Amniotic epithelial cell (primary cell): ENCODE data around the gene ZNF407.
"Not testable (repeated sequence)": the region's sequence is repeated elsewhere in the genome, so short reads cannot be mapped to it uniquely, and the experiment has no call there.

Experiments used
- DNase-seq: peaks from one replicate; pipeline ENCODE4 v3.0.0-alpha.2; 2010; ENCODE audit warnings: low read depth

The ZNF407 gene, protein sequence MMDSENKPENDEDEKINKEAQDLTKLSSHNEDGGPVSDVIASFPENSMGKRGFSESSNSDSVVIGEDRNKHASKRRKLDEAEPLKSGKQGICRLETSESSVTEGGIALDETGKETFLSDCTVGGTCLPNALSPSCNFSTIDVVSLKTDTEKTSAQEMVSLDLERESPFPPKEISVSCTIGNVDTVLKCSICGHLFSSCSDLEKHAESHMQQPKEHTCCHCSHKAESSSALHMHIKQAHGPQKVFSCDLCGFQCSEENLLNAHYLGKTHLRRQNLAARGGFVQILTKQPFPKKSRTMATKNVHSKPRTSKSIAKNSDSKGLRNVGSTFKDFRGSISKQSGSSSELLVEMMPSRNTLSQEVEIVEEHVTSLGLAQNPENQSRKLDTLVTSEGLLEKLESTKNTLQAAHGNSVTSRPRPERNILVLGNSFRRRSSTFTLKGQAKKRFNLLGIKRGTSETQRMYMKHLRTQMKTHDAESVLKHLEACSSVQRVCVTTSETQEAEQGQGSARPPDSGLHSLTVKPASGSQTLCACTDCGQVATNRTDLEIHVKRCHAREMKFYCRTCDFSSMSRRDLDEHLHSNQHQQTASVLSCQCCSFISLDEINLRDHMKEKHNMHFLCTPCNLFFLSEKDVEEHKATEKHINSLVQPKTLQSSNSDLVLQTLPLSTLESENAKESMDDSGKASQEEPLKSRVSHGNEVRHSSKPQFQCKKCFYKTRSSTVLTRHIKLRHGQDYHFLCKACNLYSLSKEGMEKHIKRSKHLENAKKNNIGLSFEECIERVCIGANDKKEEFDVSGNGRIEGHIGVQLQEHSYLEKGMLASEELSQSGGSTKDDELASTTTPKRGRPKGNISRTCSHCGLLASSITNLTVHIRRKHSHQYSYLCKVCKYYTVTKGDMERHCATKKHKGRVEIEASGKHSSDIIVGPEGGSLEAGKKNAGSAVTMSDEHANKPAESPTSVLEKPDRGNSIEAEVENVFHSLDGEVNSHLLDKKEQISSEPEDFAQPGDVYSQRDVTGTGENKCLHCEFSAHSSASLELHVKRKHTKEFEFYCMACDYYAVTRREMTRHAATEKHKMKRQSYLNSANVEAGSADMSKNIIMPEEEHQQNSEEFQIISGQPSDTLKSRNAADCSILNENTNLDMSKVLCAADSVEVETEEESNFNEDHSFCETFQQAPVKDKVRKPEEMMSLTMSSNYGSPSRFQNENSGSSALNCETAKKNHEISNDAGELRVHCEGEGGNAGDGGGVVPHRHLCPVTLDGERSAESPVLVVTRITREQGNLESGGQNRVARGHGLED (N-terminal part only)

DNA sequence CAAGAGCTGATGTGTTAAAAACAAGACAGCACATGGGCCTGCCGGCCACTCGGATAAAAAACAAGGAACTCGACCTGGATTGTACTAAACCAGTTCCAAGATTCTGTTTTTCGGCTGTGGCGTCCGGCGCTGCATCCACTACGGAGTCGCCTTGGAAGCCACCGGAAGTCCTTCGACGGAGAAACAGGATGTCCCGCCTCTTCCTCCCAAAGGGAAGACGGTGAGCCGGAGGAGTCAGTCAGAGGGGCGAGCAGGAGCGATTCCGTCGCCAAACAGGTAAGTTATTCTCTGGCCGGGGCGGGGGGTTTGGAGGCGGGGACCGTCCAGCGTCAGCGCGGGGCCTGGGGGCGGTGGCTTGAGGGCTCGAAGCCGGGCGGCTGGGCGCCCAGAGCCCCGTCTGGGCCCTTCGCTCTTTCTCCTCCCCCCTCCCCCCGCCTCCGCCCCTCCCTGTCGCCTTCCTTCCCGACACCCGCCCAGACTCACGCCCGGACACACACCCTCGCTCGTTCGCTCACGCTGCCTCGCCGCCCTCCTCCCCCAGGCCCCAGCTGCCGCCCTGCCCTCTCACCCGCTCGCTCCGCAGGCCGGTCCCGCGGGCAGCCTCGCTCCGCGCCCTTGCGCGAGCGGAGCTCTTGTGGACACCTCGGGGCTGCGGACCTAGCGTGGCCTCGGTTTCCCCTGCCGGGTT lies at the start of gene ZNF407:
Gene ZNF407, plus strand, starts transcription at position 209 of the 688 bp plus-strand sequence. CDS start 33,150 bp downstream, outside the sequence.
- peak; percentile 90 for DNase-seq

DNA sequence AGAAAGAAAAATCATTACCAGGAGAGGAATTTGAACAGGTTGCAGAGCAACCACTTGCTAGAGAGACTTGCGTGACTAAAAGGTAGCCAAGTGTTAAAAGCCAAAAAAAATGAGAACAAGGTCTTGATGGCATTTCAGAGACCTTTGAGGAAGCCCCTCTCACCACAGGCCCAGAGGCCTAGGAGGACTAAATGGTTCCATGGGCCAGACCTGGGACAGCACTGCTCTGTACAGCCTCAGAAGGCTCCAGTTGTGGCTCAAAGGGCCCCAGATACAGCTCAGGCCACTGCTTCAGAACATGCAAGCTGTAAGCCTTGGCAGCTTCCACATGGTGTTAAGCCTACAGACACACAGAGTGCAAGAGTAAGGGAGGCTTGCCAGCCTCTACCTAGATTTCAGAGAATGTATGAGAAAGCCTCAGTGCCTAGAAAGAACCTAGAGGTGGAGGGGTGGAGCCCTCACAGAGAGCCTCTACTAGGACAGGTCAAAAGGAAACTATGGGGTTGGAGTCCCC lies 48.0 kb upstream of the ZNF407 start:
- DNase-seq, result no peak

DNA sequence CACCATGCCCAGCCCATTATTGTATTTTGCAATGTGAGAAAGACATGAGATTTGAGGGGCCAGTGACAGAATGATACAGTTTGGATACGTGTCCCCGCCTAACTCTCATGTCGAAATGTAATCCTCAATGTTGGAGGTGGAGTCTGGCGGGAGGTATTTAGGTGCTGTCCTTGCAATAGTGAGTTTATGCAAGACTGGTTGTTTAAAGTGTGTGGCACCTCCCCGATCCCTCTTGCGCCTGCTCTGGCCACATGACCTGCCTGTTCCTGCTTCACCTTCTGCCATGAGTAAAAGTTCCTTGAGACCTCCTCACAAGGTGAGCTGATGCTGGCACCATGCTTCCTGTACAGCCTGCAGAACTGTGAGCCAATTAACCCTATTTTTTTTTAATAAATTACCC lies 46.8 kb upstream of the ZNF407 start:
- DNase-seq, result no peak

DNA sequence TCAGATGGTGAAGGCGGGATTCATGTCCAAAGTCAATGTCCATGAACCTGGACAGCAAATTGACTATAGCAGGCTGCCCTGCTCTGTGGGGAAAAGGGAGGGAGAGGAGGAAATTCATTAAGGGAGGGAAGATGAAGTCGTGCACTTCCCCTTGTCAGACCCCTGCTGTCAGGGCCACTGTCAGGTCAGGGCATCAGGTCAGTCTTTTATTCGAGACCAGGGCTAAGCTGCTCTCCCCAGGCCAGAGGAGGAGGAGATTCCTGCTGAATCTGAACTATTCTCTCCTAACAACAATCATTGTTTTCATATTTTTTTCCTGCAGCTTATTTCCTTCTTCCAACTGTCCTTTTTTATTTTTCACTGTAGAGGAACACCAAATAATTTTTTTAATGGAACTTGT lies 46.2 kb upstream of the ZNF407 start:
- no peak for DNase-seq

DNA sequence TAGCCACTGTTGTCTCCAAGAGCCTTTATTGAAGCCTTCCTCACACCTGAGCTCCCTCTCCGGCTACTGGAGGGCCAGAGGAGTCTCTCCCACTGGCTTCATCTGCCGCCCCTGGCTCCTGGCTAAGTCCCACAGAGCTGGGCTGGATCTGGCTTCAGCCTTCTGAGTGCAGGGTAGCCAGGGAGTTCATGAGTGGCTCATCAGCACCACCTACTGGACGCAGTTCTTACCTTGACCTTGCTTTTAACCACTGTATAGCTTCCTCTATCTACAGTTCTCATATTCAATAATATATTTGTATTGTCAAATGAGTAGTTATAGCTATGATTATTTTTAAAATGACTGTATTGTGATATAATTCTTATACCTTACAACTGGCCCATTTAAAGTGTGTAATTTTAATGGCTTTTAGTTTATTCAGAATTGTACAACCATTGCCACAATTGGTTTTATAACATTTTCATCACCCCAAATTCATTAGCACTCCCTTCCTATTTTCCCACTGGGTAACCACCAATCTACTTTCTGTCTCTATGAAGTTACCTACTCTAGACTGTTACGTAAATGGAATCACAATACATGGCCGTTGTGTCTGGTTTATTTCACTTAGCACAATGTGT lies 45.6 kb upstream of the ZNF407 start:
- DNase-seq, result peak; percentile 69

DNA sequence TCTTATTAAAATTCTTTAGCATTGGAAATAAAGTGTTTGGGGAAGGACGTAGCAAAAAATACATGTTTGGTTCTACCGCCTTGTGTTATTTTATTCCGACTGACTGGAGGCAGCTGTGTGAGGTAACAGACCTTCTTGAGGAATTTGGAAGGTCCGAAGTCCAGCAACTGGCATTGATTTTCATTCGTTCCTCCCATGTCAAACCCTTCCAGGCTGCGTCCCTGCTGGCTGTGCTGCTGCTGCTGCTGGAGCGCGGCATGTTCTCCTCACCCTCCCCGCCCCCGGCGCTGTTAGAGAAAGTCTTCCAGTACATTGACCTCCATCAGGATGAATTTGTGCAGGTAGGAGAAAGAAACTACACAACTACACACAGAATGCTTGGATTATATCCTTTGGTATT lies 41.5 kb upstream of the ZNF407 start:
- DNase-seq, result no peak

DNA sequence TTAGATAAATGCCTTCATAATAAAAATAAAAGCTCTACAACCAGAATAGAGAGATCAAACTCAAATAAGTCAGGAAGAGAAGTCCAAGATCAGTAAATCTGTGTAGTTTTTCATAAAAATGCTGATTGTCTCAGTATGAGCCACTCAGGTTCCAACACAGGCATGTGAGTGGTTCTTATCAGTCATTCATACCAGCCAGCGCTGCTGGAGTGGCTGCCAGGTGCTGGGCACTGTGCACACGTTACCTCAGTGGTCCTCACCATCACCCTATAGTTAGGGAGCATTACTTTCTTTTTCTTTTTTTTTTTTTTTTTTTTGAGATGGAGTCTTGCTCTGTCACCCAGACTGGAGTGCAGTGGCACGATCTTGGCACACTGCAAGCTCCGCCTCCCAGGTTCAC lies 39.6 kb upstream of the ZNF407 start:
- DNase-seq, result no peak

DNA sequence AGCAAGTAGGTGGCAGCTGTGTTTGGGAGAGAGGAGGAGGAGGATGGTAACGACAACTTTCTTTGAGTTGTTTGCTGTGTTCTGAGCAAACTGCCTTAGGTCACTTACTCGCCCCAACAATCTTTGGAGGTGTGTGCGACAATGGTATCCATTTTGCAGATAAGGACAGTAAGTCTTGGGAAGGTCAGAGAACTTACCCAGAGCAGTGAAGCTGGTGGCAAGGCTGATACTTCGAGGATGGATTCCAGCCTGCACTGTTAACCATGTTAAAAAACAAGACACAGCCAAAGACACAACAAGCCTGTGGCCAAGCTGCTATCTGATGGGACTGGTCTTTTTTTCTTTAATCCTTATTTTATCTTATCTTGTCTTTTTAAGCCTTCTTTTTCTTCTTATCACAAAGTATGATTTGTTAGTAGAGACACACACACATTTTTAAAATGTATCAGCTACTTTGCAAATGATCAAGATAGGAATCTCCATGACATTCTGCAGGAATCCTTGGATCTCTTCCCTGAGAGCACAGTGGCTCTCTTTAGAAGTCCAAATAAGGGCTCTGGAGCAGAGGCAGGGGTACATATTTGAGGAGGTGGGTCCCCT lies 35.4 kb upstream of the ZNF407 start:
- DNase-seq, result no peak

DNA sequence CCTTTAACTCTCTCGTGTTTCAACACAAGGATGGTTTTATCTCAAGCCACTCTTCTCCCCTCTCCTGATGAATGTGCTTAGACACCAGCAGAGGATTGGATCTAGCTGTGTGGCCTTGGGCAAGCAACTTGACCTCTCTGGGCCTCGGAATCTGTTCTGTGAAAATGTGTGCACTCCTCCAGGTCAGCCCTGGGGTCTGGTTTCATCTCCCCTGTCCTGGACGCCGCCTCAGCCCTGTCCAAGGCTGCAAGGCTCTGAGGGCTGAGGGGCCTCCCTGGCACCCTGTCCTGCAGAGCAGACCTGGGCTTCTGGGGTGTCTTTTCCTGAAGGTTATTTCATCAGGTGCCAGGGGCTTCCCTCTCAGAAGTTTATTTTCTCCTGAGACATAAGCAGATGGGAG lies 34.9 kb upstream of the ZNF407 start:
- no peak for DNase-seq

DNA sequence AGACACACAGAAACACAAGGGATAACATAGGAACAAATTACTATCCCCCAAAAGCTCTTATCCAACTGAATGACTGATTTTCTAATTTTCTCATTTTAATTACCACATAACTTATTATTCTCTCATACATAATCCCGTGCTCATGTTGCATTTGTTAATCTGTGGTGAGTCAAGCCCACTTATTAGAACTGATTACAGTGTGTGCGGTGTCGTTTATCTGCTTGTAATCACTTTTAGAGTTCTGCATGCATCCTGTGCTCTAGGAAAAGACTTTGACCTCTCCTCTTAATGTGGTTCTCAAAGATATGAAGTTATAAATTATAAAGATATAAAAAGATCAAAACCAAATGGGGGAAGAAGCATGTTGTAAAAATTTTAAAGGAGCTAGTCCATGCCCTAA lies 33.7 kb upstream of the ZNF407 start:
- peak; percentile 20 for DNase-seq

DNA sequence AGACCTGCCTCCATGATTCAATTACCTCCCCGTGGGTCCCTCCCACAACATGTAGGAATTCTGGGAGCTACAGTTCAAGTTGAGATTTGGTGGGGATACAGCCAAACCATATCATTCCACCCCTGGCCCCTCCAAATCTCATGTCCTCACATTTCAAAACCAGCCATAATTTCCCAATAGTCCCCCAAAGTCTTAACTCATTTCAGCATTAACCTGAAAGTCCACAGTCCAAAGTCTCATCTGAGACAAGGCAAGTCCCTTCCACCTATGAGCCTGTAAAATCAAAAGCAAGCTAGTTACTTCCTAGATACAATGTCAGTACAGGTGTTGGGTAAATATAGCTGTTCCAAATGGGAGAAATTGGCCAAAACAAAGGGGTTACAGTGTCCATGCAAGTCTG lies 32.5 kb upstream of the ZNF407 start:
- not testable (repeated sequence) for DNase-seq

DNA sequence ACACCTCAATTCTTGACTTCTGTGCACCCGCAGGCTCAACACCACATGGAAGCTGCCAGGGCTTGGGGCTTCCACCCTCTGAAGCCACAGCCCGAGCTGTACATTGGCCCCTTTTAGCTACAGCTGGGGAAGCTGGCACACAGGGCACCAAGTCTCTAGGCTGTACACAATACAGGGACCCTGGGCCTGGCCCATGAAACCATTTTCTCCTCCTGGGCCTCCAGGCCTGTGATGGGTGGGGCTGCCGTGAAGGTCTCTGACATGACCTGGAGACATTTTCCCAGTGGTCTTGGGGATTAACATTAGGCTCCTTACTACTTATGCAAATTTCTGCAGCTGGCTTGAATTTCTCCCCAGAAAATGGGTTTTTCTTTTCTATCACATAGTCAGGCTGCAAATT lies 31.7 kb upstream of the ZNF407 start:
- DNase-seq, result not testable (repeated sequence)

DNA sequence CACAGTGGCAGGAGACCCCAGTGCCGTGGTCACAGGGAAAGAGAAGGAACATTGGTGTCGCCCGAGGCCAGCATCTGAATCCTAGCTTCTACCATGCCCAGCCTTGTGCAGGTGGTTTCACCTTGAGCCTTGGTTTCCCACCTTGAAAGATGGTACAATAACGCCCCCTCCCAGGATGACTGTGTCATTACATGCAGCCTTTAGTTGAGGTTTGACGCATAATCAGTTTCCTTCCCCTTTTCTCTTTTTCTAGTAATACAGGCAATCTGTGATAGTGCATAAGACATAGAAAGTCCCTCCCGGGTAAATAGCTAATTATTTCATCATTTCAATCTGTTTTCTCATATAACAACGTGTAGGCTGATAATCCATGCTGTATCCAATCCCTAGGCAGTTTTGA lies 29.8 kb upstream of the ZNF407 start:
- DNase-seq, result no peak

DNA sequence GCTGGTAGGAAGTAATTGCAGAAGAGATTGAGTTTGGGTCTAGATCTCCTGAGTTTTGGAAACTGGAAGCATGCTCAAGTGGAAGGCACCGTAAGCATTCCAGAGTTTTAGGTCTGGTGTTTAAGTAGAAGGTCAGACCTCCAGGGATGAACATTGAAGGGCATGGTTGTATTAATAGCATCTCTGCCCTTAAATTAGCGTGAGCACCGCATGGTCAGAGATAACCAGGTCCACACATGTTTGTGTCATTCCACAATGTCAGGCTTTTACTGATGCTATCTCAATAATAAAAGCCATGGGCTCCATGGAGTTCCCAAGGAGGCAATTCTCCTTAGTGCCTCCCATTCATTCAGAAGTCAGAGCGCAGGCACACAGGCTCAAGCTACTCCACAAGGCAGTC lies 28.3 kb upstream of the ZNF407 start:
- no peak for DNase-seq

DNA sequence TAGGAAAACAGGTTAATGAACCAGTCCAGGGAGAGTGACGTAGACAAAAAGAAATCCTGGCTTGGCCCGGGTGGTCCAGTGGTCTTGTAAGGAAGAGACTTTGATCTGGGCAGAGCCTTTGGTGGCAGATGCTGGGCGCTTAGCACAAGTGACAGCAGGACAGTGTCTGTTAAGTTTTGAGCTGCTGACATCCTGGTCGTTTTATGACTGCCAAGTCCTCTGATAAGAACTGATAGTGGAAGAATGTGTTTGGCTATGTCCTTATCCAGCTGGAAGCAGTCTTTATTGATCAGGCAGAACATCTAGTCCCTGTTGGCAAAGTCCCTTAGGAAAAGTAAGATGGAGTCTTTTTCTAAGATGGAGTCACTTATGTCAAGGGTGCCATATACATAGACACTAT lies 27.4 kb upstream of the ZNF407 start:
- no peak for DNase-seq

DNA sequence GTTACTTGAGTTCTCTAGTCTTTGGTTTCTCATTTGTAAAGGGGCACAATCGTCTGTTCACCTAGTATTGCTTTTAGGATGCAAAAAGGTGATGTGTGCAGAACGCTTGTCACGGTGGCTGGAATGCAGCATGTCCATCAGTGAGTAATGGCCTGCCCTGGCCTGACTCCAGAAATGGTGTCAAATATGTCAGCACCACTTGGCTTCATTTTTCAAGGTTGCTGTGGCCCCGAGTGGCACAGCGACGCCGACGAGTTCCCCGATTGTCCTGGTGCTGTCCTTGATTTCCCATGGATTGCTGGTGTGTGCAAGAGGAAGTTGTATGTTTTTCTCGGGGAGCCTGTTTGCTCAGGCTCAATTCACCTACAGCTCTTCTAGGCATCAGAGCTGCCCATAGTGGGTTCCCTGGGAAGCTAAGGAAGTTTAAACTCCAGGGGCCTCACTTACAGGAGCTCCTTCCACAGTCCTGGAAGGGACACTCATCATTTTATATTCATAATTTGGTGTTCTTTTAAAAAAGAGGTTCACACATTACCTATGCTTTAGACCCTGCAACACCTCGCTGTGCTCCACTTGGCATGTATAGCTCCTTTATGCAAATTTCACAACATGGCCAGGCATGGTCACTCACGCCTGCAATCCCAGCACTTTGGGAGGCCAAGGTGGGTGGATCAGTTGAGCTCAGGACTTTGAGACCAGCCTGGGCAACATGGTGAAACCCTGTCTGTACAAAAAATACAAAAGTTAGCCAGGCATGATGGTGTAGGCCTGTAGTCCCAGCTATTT lies 25.6 kb upstream of the ZNF407 start:
- no peak for DNase-seq

DNA sequence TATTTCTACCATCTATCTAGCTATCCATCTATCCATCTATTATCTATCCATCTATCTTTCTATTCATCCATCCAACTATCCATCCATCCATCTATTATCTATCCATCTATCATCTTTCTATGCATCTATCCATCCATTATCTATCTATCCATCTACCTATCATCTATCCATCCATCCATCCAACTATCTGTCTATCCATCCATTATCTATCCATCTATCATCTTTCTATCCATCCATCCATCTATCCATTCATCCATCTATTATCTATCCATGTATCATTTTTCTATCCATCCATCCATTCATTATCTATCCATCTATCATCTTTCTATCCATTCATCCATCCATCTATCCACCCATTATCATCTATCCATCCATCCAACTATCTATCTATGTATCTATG lies 24.6 kb upstream of the ZNF407 start:
- DNase-seq, result no peak

DNA sequence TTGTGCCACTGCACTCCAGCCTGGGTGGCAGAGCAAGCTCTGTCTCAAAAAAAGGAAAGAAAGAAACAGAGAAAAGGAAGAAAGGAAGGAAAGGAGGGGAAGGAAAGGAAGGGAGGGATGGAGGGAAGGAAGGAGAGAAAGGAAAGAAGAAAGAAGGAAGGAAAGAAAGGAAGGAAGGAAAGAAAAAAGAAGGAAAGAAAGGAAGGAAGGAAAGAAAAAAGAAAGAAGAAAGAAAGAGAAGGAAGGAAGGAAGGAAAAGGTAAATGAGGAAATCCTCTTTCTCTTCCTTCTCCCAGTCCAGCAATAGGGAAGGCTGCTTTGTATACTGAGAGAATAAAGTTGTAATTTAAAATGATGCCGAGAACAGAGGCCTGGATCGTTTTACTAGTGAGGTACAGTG lies 22.8 kb upstream of the ZNF407 start:
- no peak for DNase-seq

DNA sequence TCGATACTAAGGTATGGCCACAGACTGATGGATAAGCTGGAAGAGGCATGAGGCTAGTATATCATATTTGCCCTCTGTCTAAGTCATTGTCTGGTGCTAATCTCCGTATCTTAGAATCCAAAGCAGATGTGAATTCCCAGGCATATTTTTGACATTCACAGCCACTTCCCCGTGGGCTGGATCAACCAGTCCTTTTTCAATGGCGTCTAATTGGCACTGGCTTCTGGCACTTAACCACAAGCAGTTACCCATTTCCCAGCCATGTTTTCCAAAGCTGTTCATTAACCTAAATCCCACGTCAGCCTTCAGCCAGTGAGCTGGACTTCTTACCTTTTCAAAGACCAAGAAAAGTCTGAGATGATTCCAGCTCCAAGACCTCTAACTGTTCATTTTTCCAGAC lies 20.7 kb upstream of the ZNF407 start:
- no peak for DNase-seq
